Measurements from ENCODE around the gene UBA7. TPM values are rescaled to one million over a fixed set of nuclear protein-coding genes. Genes with fewer than 3 reads are reported as not detected.

UBA7 gene
- total RNA-seq, 4 donors from 2014 or later, result 50.1 to 87.5 (median 69.3) TPM

GRCh38 chr3:49759226-49759625 is 54.5 kb downstream of the UBA7 start:
- WGBS, 2 donors, result 60 to 64% methylated on average over 1 of the region's 1 CpG
- Histone ChIP-seq H3K4me1 (peaks cover 3 to 4% of the 10 kb centered on the region in 2 donors), H3K27me3 (no peaks in the 10 kb centered on the region), H3K4me3 (replicated peaks in 1 of 3) (no peak overlapping the region), H3K27ac (no peak overlapping the region), H3K9me3 (no peaks in the 10 kb centered on the region), H3K36me3 (no peaks in the 10 kb centered on the region)
- TF ChIP-seq POLR2A (IDR thresholded peaks at IDR 0.05) (no peak), CTCF (IDR thresholded peaks at IDR 0.05) (no peak)
- intact Hi-C loops (cut with DNase I), result no loop called here
- DNase-seq, result no peak

GRCh38 chr3:49757197-49757596 is 56.6 kb downstream of the UBA7 start:
- DNase-seq, result no peak
- TF ChIP-seq CTCF (IDR thresholded peaks at IDR 0.05), result no peak
- TF ChIP-seq POLR2A (IDR thresholded peaks at IDR 0.05), result no peak
- 66 to 74% methylated on average over 2 of the region's 2 CpGs for WGBS, 2 donors
- Histone ChIP-seq H3K27ac (no peak overlapping the region), H3K36me3 (no peaks in the 10 kb centered on the region), H3K27me3 (no peaks in the 10 kb centered on the region), H3K9me3 (no peaks in the 10 kb centered on the region), H3K4me3 (replicated peaks in 1 of 3) (no peak overlapping the region), H3K4me1 (peaks cover 4 to 8% of the 10 kb centered on the region in 2 donors)
- intact Hi-C loops (cut with DNase I), result no loop called here

GRCh38 chr3:49756036-49756435 is 57.7 kb downstream of the UBA7 start:
- peaks cover 4 to 8% of the 10 kb centered on the region in 2 donors for H3K4me1 ChIP-seq
- no peaks in the 10 kb centered on the region for H3K27me3 ChIP-seq
- no peak overlapping the region for H3K4me3 ChIP-seq (replicated peaks in 1 of 3)
- DNase-seq, result no peak
- no peaks in the 10 kb centered on the region for H3K9me3 ChIP-seq
- intact Hi-C loops (cut with DNase I), result no loop called here
- H3K36me3 ChIP-seq, result no peaks in the 10 kb centered on the region
- no peak for TF ChIP-seq CTCF (IDR thresholded peaks at IDR 0.05)
- no peak for TF ChIP-seq POLR2A (IDR thresholded peaks at IDR 0.05)
- no peak overlapping the region for H3K27ac ChIP-seq
- WGBS, 2 donors, result 62 to 77% methylated on average over 1 of the region's 1 CpG

Small RNA genes lying within 50 kb of the gene (microRNA-seq; reads per million reads assigned to microRNA genes)
- gene MIR5193, result not detected

Small RNA genes lying within 50 kb of the gene (small RNA-seq; reads per million reads assigned to genes)
- gene COX6CP14 (not detected), gene RN7SL217P (not detected)

Other genes starting within 250 kb of the UBA7 start
- gene APEH, start 139.6 kb downstream of the UBA7 start, total RNA-seq, result 100 to 1,000 TPM in 3 of 4 donors, 10 to 100 TPM in 1; 92.2 to 219 (median 185) TPM
- gene MST1, start 124.5 kb downstream of the UBA7 start, total RNA-seq, result 10 to 100 TPM; 21.5 to 43.5 (median 40.7) TPM
- gene RNF123, start 124.4 kb downstream of the UBA7 start, total RNA-seq, result 10 to 100 TPM; 25.9 to 36.8 (median 33.5) TPM
- 1 to 10 TPM in 2 of 4 donors, under 1 TPM in 2; 0.40 to 2.8 (median 1.0) TPM for gene AMIGO3, start 94.3 kb downstream of the UBA7 start, total RNA-seq
- 10 to 100 TPM; 28.5 to 85.6 (median 57.7) TPM for gene GMPPB, start 90.0 kb downstream of the UBA7 start, total RNA-seq
- 10 to 100 TPM; 42.4 to 74.0 (median 43.8) TPM for gene IP6K1, start 27.4 kb downstream of the UBA7 start, total RNA-seq
- gene CDHR4, start 14.1 kb downstream of the UBA7 start, total RNA-seq, result not detected
- gene INKA1, start 10.7 kb downstream of the UBA7 start, total RNA-seq, result 1 to 10 TPM; 3.1 to 7.3 (median 5.6) TPM
- 1 to 10 TPM in 3 of 4 donors, under 1 TPM in 1; 0.73 to 7.0 (median 3.3) TPM for gene TRAIP, start 42.6 kb upstream of the UBA7 start, total RNA-seq
- not detected for gene CAMKV, start 56.0 kb upstream of the UBA7 start, total RNA-seq
- 1 to 10 TPM; 1.7 to 6.1 (median 3.1) TPM for gene MST1R, start 89.9 kb upstream of the UBA7 start, total RNA-seq
- gene MON1A, start 115.9 kb upstream of the UBA7 start, total RNA-seq, result 10 to 100 TPM; 12.1 to 19.9 (median 18.7) TPM
- gene RBM6, start 126.2 kb upstream of the UBA7 start, total RNA-seq, result 100 to 1,000 TPM; 113 to 148 (median 129) TPM

Data from thyroid gland (tissue), 4 donors.